Type B pancreatic cell (in vitro differentiated cells): ENCODE measurements around the gene EPB41L2. TPM values are rescaled to one million over a fixed set of nuclear protein-coding genes. Genes with fewer than 3 reads are reported as not detected.
"Not testable (repeated sequence)": the region's sequence is repeated elsewhere in the genome, so short reads cannot be mapped to it uniquely, and the experiment has no call there.

ENCODE experiments used
- DNase-seq: peaks from one replicate; pipeline ENCODE4 v3.0.0; 2021; ENCODE audit warnings: mixed read lengths; ENCODE audit not compliant: unreplicated experiment; ENCODE audit errors: extremely low spot score
- H3K27ac Mint-ChIP-seq: 2 replicates; pipeline ENCODE4 v1.8.0; 2021; ENCODE audit warnings: mild to moderate bottlenecking, mixed read lengths
- H3K27me3 Mint-ChIP-seq: 2 replicates; pipeline ENCODE4 v1.8.0; 2021; ENCODE audit warnings: mixed read lengths
- H3K36me3 Mint-ChIP-seq: 2 replicates; pipeline ENCODE4 v1.8.0; 2021; ENCODE audit warnings: mixed read lengths
- H3K4me1 Mint-ChIP-seq: one replicate; pipeline ENCODE4 v1.8.0; 2021; ENCODE audit warnings: mixed read lengths; ENCODE audit not compliant: unreplicated experiment
- H3K4me3 Mint-ChIP-seq: 2 replicates; pipeline ENCODE4 v1.8.0; 2021; ENCODE audit warnings: mild to moderate bottlenecking, mixed read lengths
- H3K9me3 Mint-ChIP-seq: 2 replicates; pipeline ENCODE4 v1.8.0; 2021; ENCODE audit warnings: mixed read lengths
- total RNA-seq: library from RNA; stranded (reverse); gene quantifications from 2 replicates; pipeline ENCODE4 v1.2.1, GENCODE V29; 2021; ENCODE audit warnings: low replicate concordance
- TF ChIP-seq, protein P1 (sequence below): fragments of 200-600 bp; sonication (generic); conservative IDR thresholded peaks from 2 replicates; pipeline ENCODE4 v1.5.0; 2021; ENCODE audit warnings: antibody characterized with exemption, mild to moderate bottlenecking

EPB41L2 gene
- total RNA-seq, 1 donor from 2014 or later: 74.8 TPM

- H3K27me3 Mint-ChIP-seq: no peaks in the 10 kb centered on the region
- H3K27ac Mint-ChIP-seq: no peak overlapping the region
- TF ChIP-seq, protein P1, sequence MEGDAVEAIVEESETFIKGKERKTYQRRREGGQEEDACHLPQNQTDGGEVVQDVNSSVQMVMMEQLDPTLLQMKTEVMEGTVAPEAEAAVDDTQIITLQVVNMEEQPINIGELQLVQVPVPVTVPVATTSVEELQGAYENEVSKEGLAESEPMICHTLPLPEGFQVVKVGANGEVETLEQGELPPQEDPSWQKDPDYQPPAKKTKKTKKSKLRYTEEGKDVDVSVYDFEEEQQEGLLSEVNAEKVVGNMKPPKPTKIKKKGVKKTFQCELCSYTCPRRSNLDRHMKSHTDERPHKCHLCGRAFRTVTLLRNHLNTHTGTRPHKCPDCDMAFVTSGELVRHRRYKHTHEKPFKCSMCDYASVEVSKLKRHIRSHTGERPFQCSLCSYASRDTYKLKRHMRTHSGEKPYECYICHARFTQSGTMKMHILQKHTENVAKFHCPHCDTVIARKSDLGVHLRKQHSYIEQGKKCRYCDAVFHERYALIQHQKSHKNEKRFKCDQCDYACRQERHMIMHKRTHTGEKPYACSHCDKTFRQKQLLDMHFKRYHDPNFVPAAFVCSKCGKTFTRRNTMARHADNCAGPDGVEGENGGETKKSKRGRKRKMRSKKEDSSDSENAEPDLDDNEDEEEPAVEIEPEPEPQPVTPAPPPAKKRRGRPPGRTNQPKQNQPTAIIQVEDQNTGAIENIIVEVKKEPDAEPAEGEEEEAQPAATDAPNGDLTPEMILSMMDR: no peak
- peaks cover 40% of the 10 kb centered on the region for H3K4me1 Mint-ChIP-seq
- no peak overlapping the region for H3K4me3 Mint-ChIP-seq
- peaks cover 5% of the 10 kb centered on the region for H3K9me3 Mint-ChIP-seq
- no peaks in the 10 kb centered on the region for H3K36me3 Mint-ChIP-seq
- no peak for DNase-seq
These were observed 66.4 kb downstream of the EPB41L2 start for GRCh38 chr6:130996635-130997034.

DNA sequence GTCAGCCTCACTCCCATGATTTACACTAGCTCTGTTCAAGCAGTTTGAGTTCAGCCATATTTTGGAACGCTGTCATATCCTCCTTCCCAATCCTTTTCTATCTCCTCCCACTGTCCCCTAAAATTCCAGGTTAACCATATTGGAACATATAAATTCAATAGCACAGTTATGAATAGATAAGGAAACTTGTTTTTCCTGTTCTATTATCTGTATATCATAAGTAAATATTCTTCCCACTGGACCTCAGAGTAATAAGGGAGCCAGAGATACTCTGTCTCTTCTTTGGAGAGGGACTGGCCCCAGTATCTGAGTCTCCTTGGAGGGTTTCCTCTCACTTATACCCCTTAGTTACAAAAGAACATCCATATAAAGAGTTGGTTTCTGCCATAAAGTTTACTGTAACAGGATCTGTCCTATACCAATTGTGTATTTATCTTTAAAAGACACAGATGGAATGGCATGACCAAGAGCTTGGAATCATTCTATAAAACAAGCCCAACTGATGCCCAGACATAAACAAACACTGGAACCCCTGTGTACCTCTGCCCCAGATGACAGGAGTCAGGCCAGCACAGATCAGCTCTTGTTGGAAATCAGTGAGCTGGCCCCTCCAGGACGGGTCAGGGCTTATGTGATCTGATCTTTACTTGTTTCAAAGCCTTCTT is 67.1 kb downstream of the EPB41L2 start:
- Mint-ChIP-seq H3K9me3 (peaks cover 5% of the 10 kb centered on the region), H3K27ac (no peak overlapping the region)
- TF ChIP-seq, protein P1: no peak

DNA sequence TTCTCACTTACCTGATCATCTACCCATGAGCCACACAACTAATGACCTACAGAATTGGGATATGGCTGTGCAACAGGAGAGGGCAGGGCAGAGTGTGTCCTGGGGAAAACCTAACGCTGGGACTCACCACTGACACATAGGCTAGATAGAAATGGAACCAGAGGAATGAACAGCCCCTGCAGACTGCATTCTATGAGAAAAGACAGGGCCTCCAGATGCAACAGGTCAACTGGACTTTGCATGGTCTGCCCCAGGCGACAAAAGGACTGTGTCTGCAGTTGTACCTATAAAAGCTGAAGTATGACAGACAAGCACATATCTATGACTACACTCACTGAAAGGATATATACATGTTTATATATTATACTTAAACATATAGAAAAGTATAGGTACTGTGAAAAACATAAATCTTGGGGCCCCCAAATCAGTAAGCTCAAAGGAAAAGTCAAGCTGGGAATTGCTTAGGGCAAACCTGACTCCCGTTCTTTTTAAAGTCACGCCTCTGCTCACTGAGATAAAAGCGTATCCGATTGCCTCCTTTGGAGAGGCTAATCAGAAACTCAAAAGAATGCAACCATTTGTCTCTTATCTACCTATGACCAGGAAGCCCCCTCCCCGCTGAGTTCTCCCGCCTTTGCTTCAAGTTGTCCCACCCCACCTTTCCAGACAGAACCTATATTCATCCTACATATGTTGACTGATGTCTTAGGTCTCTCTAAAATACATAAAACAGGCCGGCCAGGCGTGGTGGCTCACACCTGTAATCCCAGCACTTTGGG is 68.5 kb downstream of the EPB41L2 start:
- H3K27ac Mint-ChIP-seq: no peak overlapping the region
- DNase-seq: no peak
- H3K36me3 Mint-ChIP-seq: no peaks in the 10 kb centered on the region
- TF ChIP-seq, protein P1: no peak
- peaks cover 8% of the 10 kb centered on the region for H3K9me3 Mint-ChIP-seq
- no peak overlapping the region for H3K4me3 Mint-ChIP-seq
- H3K27me3 Mint-ChIP-seq: no peaks in the 10 kb centered on the region
- H3K4me1 Mint-ChIP-seq: peaks cover 27% of the 10 kb centered on the region

More for the DNA sequence above, 67.1 kb downstream of the EPB41L2 start:
- Mint-ChIP-seq H3K36me3 (no peaks in the 10 kb centered on the region), H3K4me3 (no peak overlapping the region), H3K4me1 (peaks cover 33% of the 10 kb centered on the region), H3K27me3 (no peaks in the 10 kb centered on the region)
- no peak for DNase-seq

GRCh38 chr6:130993292-130993765 is 69.7 kb downstream of the EPB41L2 start:
- Mint-ChIP-seq H3K27ac (no peak overlapping the region), H3K4me1 (peaks cover 25% of the 10 kb centered on the region), H3K27me3 (no peaks in the 10 kb centered on the region), H3K9me3 (peaks cover 9% of the 10 kb centered on the region), H3K36me3 (no peaks in the 10 kb centered on the region), H3K4me3 (no peak overlapping the region)
- TF ChIP-seq, protein P1: no peak
- no peak for DNase-seq

DNA sequence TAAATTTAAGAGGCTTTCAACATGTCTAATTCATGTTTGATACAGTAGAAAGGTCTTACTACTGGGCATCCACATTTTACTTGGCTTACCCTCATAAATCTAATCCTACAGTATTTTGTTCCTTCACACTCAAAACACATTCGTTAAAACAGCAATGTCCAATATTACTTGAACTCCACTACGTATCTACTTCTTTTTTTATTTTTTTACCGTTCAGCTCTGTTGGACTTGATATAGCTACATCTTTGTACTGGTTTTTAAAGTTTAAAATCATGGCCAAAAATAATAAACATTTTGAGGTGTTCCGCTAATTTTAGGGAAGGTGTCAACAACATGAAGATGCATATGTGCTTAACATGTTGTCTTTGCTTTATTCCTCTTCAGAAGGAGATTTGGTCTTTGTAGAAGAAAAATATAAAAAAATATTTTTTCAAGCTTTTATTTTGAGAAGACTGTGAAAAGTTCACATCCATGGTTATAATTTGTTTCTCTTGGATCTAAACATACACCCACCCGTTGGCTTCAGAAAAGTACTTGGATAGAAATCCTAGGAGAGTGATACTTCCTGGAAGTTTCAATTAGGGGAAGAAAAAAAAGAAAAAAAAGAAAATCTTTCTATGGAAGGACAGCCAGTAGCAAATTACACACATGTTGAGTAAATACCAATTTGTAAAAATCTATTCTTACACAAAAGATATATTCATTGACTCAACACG is 71.5 kb downstream of the EPB41L2 start:
- no peaks in the 10 kb centered on the region for H3K36me3 Mint-ChIP-seq
- no peaks in the 10 kb centered on the region for H3K27me3 Mint-ChIP-seq
- H3K4me3 Mint-ChIP-seq: no peak overlapping the region
- H3K27ac Mint-ChIP-seq: no peak overlapping the region
- peaks cover 18% of the 10 kb centered on the region for H3K4me1 Mint-ChIP-seq
- DNase-seq: no peak
- H3K9me3 Mint-ChIP-seq: peaks cover 9% of the 10 kb centered on the region
- TF ChIP-seq, protein P1: no peak

GRCh38 chr6:130987539-130987938 is 75.5 kb downstream of the EPB41L2 start:
- not testable (repeated sequence) for H3K4me3 Mint-ChIP-seq, H3K27ac Mint-ChIP-seq, H3K4me1 Mint-ChIP-seq, H3K27me3 Mint-ChIP-seq, DNase-seq, H3K36me3 Mint-ChIP-seq
- H3K9me3 Mint-ChIP-seq: peaks cover 14% of the 10 kb centered on the region
